ENCODE measurements around the gene UBE2K. TPM values are rescaled to one million over a fixed set of nuclear protein-coding genes. Genes with fewer than 3 reads are reported as not detected.
"Not testable (repeated sequence)": the region's sequence is repeated elsewhere in the genome, so short reads cannot be mapped to it uniquely, and the experiment has no call there.

Gene UBE2K
- total RNA-seq, 4 donors from 2014 or later, result 28.7 to 38.8 (median 32.1) TPM

DNA sequence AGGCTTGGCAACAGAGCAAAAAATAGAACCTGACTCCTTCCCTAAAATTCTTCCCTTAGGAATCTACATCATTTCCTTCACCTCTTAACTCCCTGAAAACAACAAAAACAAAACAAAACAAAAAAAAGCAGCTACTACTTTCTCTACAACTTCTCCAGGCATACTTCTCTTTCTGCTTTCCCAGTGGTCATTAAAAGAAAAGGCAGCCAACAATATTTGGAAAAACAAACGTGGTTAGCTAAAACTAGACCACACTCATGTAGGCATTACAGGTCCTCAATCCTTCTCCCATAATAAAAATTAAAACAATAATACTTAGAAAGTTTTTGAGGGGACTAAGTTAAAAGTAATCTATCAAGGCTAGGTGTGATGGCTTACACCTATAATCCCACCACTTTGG is 30.2 kb upstream of the UBE2K start:
- intact Hi-C loops (cut with DNase I; ENCODE audit: low total_unique reads), result no loop called here
- Histone ChIP-seq H3K27ac (no peak overlapping the region), H3K4me3 (no peak overlapping the region)

DNA sequence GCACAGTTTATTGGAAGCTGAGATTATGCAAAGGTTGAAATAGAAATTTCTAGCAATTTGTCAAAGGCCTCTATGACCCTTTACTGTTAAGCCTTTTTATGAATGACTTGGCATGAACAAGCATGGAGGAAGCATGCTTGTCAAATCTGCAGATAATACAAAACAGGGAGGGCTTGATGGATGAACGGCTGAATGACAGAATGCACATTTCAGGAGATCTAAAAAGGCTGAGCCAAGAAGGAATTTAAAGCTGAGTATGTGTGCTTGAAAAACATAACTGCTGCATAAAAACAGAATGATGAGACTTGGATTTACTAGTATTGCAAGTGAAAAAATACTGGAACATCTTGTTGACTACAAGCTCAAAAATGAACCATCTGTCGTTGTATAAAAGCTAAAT is 29.0 kb upstream of the UBE2K start:
- TF ChIP-seq POLR2A (IDR thresholded peaks at IDR 0.05), result no peak
- TF ChIP-seq, protein P1, sequence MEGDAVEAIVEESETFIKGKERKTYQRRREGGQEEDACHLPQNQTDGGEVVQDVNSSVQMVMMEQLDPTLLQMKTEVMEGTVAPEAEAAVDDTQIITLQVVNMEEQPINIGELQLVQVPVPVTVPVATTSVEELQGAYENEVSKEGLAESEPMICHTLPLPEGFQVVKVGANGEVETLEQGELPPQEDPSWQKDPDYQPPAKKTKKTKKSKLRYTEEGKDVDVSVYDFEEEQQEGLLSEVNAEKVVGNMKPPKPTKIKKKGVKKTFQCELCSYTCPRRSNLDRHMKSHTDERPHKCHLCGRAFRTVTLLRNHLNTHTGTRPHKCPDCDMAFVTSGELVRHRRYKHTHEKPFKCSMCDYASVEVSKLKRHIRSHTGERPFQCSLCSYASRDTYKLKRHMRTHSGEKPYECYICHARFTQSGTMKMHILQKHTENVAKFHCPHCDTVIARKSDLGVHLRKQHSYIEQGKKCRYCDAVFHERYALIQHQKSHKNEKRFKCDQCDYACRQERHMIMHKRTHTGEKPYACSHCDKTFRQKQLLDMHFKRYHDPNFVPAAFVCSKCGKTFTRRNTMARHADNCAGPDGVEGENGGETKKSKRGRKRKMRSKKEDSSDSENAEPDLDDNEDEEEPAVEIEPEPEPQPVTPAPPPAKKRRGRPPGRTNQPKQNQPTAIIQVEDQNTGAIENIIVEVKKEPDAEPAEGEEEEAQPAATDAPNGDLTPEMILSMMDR (IDR thresholded peaks at IDR 0.05 in 4 of 5, conservative IDR thresholded peaks at IDR 0.05 in 1 of 5), result no peak
- no peak for DNase-seq

More for the DNA sequence above, 30.2 kb upstream of the UBE2K start:
- DNase-seq (no peak), ATAC-seq (no peak)
- H3K36me3 ChIP-seq, result no peaks in the 10 kb centered on the region
- H3K27me3 ChIP-seq, result no peaks in the 10 kb centered on the region
- no peaks in the 10 kb centered on the region for H3K4me1 ChIP-seq
- H3K9me3 ChIP-seq, result no peaks in the 10 kb centered on the region
- no peak for TF ChIP-seq POLR2A (IDR thresholded peaks at IDR 0.05)
- TF ChIP-seq, protein P1 (IDR thresholded peaks at IDR 0.05 in 4 of 5, conservative IDR thresholded peaks at IDR 0.05 in 1 of 5), result no peak
- in situ Hi-C loops (cut with MboI; ENCODE audit: low sequenced_read_pairs in 4 of 4), result no loop called here

DNA sequence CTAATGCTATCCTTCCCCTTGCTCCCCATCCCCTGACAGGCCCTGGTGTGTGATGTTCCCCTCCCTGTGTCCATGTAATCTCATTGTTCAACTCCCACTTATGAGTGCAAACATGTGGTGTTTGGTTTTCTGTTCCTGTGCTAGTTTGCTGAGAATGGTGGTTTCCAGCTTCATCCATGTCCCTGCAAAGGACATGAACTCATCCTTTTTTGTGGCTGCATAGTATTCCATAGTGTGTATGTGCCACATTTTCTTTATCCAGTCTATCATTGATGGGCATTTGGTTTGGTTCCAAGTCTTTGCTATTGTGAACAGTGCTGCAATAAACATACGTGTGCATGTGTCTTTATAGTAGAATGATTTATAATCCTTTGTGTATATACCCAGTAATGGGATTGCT is 27.6 kb upstream of the UBE2K start:
- ATAC-seq; H3K27me3 ChIP-seq; H3K9me3 ChIP-seq; intact Hi-C loops (cut with DNase I; ENCODE audit: low total_unique reads); H3K4me3 ChIP-seq; in situ Hi-C loops (cut with MboI; ENCODE audit: low sequenced_read_pairs in 4 of 4); DNase-seq; H3K4me1 ChIP-seq; H3K36me3 ChIP-seq; H3K27ac ChIP-seq: not testable (repeated sequence)

More for the DNA sequence above, 29.0 kb upstream of the UBE2K start:
- no peak overlapping the region for H3K27ac ChIP-seq
- H3K36me3 ChIP-seq, result no peaks in the 10 kb centered on the region
- intact Hi-C loops (cut with DNase I; ENCODE audit: low total_unique reads) (no loop called here), in situ Hi-C loops (cut with MboI; ENCODE audit: low sequenced_read_pairs in 4 of 4) (no loop called here)
- ATAC-seq, result no peak
- H3K9me3 ChIP-seq, result no peaks in the 10 kb centered on the region
- H3K4me1 ChIP-seq, result no peaks in the 10 kb centered on the region
- no peaks in the 10 kb centered on the region for H3K27me3 ChIP-seq
- H3K4me3 ChIP-seq, result no peak overlapping the region

DNA sequence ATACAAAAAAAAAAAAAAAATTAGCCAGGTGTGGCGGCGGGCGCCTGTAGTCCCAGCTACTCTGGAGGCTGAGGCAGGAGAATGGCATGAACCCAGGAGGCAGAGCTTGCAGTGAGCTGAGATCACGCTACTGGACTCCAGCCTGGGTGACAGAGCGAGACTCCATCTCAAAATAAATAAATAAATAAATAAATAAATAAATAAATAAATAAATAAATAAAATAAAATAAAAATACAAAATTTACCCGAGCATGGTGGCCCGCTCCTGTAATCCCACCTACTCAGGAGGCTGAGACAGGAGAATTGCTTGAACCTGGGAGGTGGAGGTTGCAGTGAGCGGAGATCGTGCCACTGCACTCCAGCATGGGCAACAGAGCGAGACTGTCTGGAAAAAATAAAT is 22.3 kb upstream of the UBE2K start:
- H3K36me3 ChIP-seq; ATAC-seq; H3K9me3 ChIP-seq; in situ Hi-C loops (cut with MboI; ENCODE audit: low sequenced_read_pairs in 4 of 4); H3K4me1 ChIP-seq; H3K27me3 ChIP-seq; DNase-seq; H3K27ac ChIP-seq; intact Hi-C loops (cut with DNase I; ENCODE audit: low total_unique reads); H3K4me3 ChIP-seq: not testable (repeated sequence)

DNA sequence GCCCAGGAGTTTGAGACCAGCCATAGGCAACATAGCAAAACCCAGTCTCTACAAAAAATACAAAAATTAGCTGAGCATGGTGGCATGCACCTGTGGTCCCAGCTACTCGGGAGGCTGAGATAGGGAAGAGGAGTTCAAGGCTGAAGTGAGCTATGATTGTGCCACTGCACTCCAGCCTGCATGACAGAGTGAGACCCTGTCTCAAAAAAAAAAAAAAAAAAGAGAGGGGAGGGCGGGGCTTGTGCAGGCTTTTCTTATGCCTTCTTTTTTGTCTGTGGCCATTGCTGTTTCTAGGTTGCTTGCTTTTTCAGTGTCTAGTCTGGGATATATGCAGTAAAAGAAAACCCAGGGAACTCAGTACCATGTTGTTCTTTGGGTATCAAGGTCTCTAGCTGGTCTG is 16.9 kb upstream of the UBE2K start:
- H3K9me3 ChIP-seq; in situ Hi-C loops (cut with MboI; ENCODE audit: low sequenced_read_pairs in 4 of 4); ATAC-seq; H3K4me1 ChIP-seq; H3K27me3 ChIP-seq; DNase-seq; H3K36me3 ChIP-seq; intact Hi-C loops (cut with DNase I; ENCODE audit: low total_unique reads); H3K4me3 ChIP-seq; H3K27ac ChIP-seq: not testable (repeated sequence)

DNA sequence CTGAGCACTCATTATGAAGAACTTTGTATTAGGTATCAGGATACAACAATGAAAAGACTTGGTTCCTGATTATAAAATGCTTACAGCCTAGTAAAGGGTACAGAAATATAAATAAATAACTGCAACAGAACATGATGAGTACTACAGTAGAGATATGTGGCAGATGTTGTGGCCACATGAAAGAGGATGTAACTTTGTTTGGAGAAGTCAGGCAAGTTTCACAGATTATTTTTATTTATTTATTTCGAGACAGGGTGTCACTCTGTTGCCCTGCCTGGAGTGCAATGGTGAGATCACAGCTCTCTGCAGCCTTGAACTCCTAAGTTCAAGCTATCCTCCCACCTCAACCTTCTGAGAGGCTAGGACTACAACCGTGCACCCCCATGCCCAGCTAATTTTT is 15.8 kb upstream of the UBE2K start:
- in situ Hi-C loops (cut with MboI; ENCODE audit: low sequenced_read_pairs in 4 of 4) (no loop called here), intact Hi-C loops (cut with DNase I; ENCODE audit: low total_unique reads) (no loop called here)
- TF ChIP-seq, protein P1 (IDR thresholded peaks at IDR 0.05 in 4 of 5, conservative IDR thresholded peaks at IDR 0.05 in 1 of 5), result no peak
- TF ChIP-seq POLR2A (IDR thresholded peaks at IDR 0.05), result no peak
- Histone ChIP-seq H3K27me3 (no peaks in the 10 kb centered on the region), H3K36me3 (no peaks in the 10 kb centered on the region), H3K9me3 (no peaks in the 10 kb centered on the region), H3K4me3 (no peak overlapping the region), H3K27ac (no peak overlapping the region), H3K4me1 (no peaks in the 10 kb centered on the region)
- no peak for ATAC-seq
- DNase-seq, result no peak
